ENCODE results near the gene GAGE10. TPM values are rescaled to one million over a fixed set of nuclear protein-coding genes. Genes with fewer than 3 reads are reported as not detected.
"Not testable (repeated sequence)": the region's sequence is repeated elsewhere in the genome, so short reads cannot be mapped to it uniquely, and the experiment has no call there.

Gene GAGE10
- polyA plus RNA-seq, 5 donors, result 0.22 to 0.40 TPM; not detected in 3

GRCh38 chrX:49322266-49322665 lies 18.8 kb downstream of the GAGE10 start:
- not testable (repeated sequence) for DNase-seq

GRCh38 chrX:49323735-49324134 lies 20.3 kb downstream of the GAGE10 start:
- DNase-seq, result not testable (repeated sequence)

GRCh38 chrX:49330421-49330820 lies 27.0 kb downstream of the GAGE10 start:
- not testable (repeated sequence) for DNase-seq

- DNase-seq, result not testable (repeated sequence)
These were observed 27.8 kb downstream of the GAGE10 start, which contains the start of gene GAGE13 for GRCh38 chrX:49331282-49331681. Gene GAGE13, plus strand, starts transcription at chrX:49331582. Its CDS starts 1,156 bp downstream, at chrX:49332738.

GRCh38 chrX:49331841-49332240 lies 28.4 kb downstream of the GAGE10 start:
- not testable (repeated sequence) for DNase-seq

GRCh38 chrX:49341449-49341848 lies 38.0 kb downstream of the GAGE10 start:
- DNase-seq, result not testable (repeated sequence)

- not testable (repeated sequence) for DNase-seq
These were observed 41.2 kb downstream of the GAGE10 start for GRCh38 chrX:49344496-49345175.

GRCh38 chrX:49345402-49345801 lies 42.0 kb downstream of the GAGE10 start:
- DNase-seq, result not testable (repeated sequence)

- DNase-seq, result not testable (repeated sequence)
These were observed 42.7 kb downstream of the GAGE10 start for GRCh38 chrX:49346150-49346549.

Other genes with a start within 250 kb of the GAGE10 start
- gene CCDC120, start 244.6 kb upstream of the GAGE10 start, polyA plus RNA-seq (ENCODE audit: insufficient read depth in 1 of 5, insufficient read length in 5 of 5, low replicate concordance in 1 of 5), result 10 to 100 TPM; 11.4 to 19.0 (median 16.9) TPM
- gene PRAF2, start 229.6 kb upstream of the GAGE10 start, polyA plus RNA-seq (ENCODE audit: insufficient read depth in 1 of 5, insufficient read length in 5 of 5, low replicate concordance in 1 of 5), result 10 to 100 TPM; 28.8 to 40.9 (median 35.7) TPM
- 10 to 100 TPM; 40.9 to 61.7 (median 48.2) TPM for gene WDR45, start 223.8 kb upstream of the GAGE10 start, polyA plus RNA-seq (ENCODE audit: insufficient read depth in 1 of 5, insufficient read length in 5 of 5, low replicate concordance in 1 of 5)
- 10 to 100 TPM; 20.5 to 26.9 (median 21.1) TPM for gene GPKOW, start 179.9 kb upstream of the GAGE10 start, polyA plus RNA-seq (ENCODE audit: insufficient read depth in 1 of 5, insufficient read length in 5 of 5, low replicate concordance in 1 of 5)
- 1 to 10 TPM; 1.5 to 4.0 (median 2.1) TPM for gene MAGIX, start 140.9 kb upstream of the GAGE10 start, polyA plus RNA-seq (ENCODE audit: insufficient read depth in 1 of 5, insufficient read length in 5 of 5, low replicate concordance in 1 of 5)
- 10 to 100 TPM; 41.4 to 63.7 (median 55.9) TPM for gene PLP2, start 131.7 kb upstream of the GAGE10 start, polyA plus RNA-seq (ENCODE audit: insufficient read depth in 1 of 5, insufficient read length in 5 of 5, low replicate concordance in 1 of 5)
- 1 to 10 TPM; 4.2 to 7.3 (median 6.4) TPM for gene PRICKLE3, start 117.3 kb upstream of the GAGE10 start, polyA plus RNA-seq (ENCODE audit: insufficient read depth in 1 of 5, insufficient read length in 5 of 5, low replicate concordance in 1 of 5)
- 1 to 10 TPM; 2.8 to 3.5 (median 3.1) TPM for gene SYP, start 103.5 kb upstream of the GAGE10 start, polyA plus RNA-seq (ENCODE audit: insufficient read depth in 1 of 5, insufficient read length in 5 of 5, low replicate concordance in 1 of 5)
- under 1 TPM; 0.09 to 0.66 (median 0.45) TPM for gene CACNA1F, start 70.3 kb upstream of the GAGE10 start, polyA plus RNA-seq (ENCODE audit: insufficient read depth in 1 of 5, insufficient read length in 5 of 5, low replicate concordance in 1 of 5)
- gene CCDC22, start 68.2 kb upstream of the GAGE10 start, polyA plus RNA-seq (ENCODE audit: insufficient read depth in 1 of 5, insufficient read length in 5 of 5, low replicate concordance in 1 of 5), result 10 to 100 TPM; 11.4 to 19.4 (median 14.0) TPM
- gene FOXP3, start 38.9 kb upstream of the GAGE10 start, polyA plus RNA-seq (ENCODE audit: insufficient read depth in 1 of 5, insufficient read length in 5 of 5, low replicate concordance in 1 of 5), result under 1 TPM; 0.32 to 0.73 (median 0.69) TPM
- gene PPP1R3F, start 33.9 kb upstream of the GAGE10 start, polyA plus RNA-seq (ENCODE audit: insufficient read depth in 1 of 5, insufficient read length in 5 of 5, low replicate concordance in 1 of 5), result 1 to 10 TPM; 4.8 to 8.1 (median 5.8) TPM
- gene GAGE12J, start 18.4 kb downstream of the GAGE10 start, polyA plus RNA-seq (ENCODE audit: insufficient read depth in 1 of 5, insufficient read length in 5 of 5, low replicate concordance in 1 of 5), result not detected
- gene GAGE13, start 27.9 kb downstream of the GAGE10 start, polyA plus RNA-seq (ENCODE audit: insufficient read depth in 1 of 5, insufficient read length in 5 of 5, low replicate concordance in 1 of 5), result not detected
- not detected for gene GAGE12C, start 228.5 kb downstream of the GAGE10 start, polyA plus RNA-seq (ENCODE audit: insufficient read depth in 1 of 5, insufficient read length in 5 of 5, low replicate concordance in 1 of 5)
- not detected for gene GAGE12D, start 238.1 kb downstream of the GAGE10 start, polyA plus RNA-seq (ENCODE audit: insufficient read depth in 1 of 5, insufficient read length in 5 of 5, low replicate concordance in 1 of 5)
- gene GAGE12E, start 247.6 kb downstream of the GAGE10 start, polyA plus RNA-seq (ENCODE audit: insufficient read depth in 1 of 5, insufficient read length in 5 of 5, low replicate concordance in 1 of 5), result not detected

Data from right lung (tissue), 5 donors.